Parathyroid adenoma (tissue), 2 donors: ENCODE measurements around the gene TUBGCP5.

Experiments
- H2AFZ ChIP-seq: fragments of 300-600 bp; sonication (generic); one replicate; pipeline ENCODE4 v1.7.0; 2017; ENCODE audit warnings: antibody characterized with exemption, mild to moderate bottlenecking
- H3K27ac ChIP-seq: fragments of 300-600 bp; sonication (generic); one replicate; pipeline ENCODE4 v1.7.0; 2017
- H3K27me3 ChIP-seq: fragments of 300-600 bp; sonication (generic); one replicate; pipeline ENCODE4 v1.7.0; 2017; ENCODE audit warnings: low read length; ENCODE audit not compliant: control insufficient read depth, insufficient read depth
- H3K36me3 ChIP-seq: fragments of 300-600 bp; sonication (generic); one replicate; pipeline ENCODE4 v1.7.0; 2017; ENCODE audit warnings: low read length; ENCODE audit not compliant: control insufficient read depth, insufficient read depth
- H3K4me1 ChIP-seq: fragments of 300-600 bp; sonication (generic); one replicate; pipeline ENCODE4 v1.7.0; 2017; ENCODE audit warnings: control low read depth
- H3K4me2 ChIP-seq: fragments of 300-600 bp; sonication (generic); one replicate; pipeline ENCODE4 v1.7.0; 2017; ENCODE audit warnings: low read length
- H3K4me3 ChIP-seq: fragments of 300-600 bp; sonication (generic); one replicate; pipeline ENCODE4 v1.7.0; 2017; ENCODE audit warnings: low read depth, low read length
- H3K79me2 ChIP-seq: fragments of 300-600 bp; sonication (generic); one replicate; pipeline ENCODE4 v1.7.0; 2017; ENCODE audit warnings: control low read depth
- H3K9ac ChIP-seq: fragments of 300-600 bp; sonication (generic); one replicate; pipeline ENCODE4 v1.7.0; 2017; ENCODE audit warnings: mild to moderate bottlenecking
- H3K9me3 ChIP-seq: fragments of 300-600 bp; sonication (generic); one replicate; pipeline ENCODE4 v1.7.0; 2017; ENCODE audit warnings: low read length; ENCODE audit not compliant: control insufficient read depth
- TF ChIP-seq, protein P1 (sequence below): fragments of 300-600 bp; sonication (generic); IDR thresholded peaks from one replicate; pipeline ENCODE4 v1.7.0; 2017; ENCODE audit warnings: antibody characterized with exemption, mild to moderate bottlenecking
- donor health status: primary hyperparathyroidism.

Gene TUBGCP5

DNA sequence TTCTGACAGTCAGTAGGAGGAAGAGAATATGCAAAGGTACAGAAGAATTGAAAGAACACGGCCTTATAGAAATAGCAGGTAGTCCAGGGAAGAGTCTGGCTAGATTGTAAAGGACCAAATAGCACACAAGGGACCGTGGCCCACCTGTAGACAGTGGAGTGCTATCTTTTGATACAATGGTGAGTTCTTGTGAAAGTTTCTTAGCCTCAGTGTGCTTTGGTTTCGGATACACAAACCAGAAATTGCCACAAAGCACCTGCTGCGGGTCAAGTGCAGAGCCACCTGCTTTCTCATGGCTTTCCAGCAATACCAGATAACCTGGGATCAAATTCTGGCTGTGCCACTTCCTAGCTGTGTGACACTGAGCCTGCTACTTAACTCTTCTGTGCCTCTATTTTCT lies 36.6 kb upstream of the TUBGCP5 start:
- Histone ChIP-seq H3K4me3 (no peak overlapping the region), H3K27me3 (no peaks in the 10 kb centered on the region), H3K4me2 (no peak overlapping the region), H3K36me3 (no peaks in the 10 kb centered on the region), H3K79me2 (no peaks in the 10 kb centered on the region), H3K4me1 (no peaks in the 10 kb centered on the region), H3K9ac (no peak overlapping the region), H3K9me3 (no peaks in the 10 kb centered on the region), H2AFZ (no peak overlapping the region), H3K27ac (no peak overlapping the region)
- TF ChIP-seq, protein P1, sequence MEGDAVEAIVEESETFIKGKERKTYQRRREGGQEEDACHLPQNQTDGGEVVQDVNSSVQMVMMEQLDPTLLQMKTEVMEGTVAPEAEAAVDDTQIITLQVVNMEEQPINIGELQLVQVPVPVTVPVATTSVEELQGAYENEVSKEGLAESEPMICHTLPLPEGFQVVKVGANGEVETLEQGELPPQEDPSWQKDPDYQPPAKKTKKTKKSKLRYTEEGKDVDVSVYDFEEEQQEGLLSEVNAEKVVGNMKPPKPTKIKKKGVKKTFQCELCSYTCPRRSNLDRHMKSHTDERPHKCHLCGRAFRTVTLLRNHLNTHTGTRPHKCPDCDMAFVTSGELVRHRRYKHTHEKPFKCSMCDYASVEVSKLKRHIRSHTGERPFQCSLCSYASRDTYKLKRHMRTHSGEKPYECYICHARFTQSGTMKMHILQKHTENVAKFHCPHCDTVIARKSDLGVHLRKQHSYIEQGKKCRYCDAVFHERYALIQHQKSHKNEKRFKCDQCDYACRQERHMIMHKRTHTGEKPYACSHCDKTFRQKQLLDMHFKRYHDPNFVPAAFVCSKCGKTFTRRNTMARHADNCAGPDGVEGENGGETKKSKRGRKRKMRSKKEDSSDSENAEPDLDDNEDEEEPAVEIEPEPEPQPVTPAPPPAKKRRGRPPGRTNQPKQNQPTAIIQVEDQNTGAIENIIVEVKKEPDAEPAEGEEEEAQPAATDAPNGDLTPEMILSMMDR: no peak

DNA sequence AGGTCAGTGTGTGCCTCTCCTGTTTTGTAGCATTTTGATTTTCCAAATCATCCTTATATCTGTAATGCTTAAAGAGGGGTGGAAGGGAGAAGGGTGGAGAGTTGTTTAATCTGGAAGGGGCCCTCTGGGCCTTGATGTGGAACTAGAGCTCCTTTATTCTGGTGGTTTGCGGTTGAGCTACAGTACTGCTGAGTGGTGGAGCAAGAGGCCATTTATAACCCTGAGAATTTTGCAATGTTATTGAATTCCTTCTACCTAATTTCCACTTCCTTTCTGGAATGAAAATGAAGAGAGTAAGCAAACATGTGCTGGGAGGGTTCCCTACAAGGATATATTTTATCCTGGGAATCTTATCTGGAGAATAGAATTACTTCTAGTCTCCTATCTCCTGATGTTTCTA lies 35.3 kb upstream of the TUBGCP5 start:
- no peak overlapping the region for H3K27ac ChIP-seq

DNA sequence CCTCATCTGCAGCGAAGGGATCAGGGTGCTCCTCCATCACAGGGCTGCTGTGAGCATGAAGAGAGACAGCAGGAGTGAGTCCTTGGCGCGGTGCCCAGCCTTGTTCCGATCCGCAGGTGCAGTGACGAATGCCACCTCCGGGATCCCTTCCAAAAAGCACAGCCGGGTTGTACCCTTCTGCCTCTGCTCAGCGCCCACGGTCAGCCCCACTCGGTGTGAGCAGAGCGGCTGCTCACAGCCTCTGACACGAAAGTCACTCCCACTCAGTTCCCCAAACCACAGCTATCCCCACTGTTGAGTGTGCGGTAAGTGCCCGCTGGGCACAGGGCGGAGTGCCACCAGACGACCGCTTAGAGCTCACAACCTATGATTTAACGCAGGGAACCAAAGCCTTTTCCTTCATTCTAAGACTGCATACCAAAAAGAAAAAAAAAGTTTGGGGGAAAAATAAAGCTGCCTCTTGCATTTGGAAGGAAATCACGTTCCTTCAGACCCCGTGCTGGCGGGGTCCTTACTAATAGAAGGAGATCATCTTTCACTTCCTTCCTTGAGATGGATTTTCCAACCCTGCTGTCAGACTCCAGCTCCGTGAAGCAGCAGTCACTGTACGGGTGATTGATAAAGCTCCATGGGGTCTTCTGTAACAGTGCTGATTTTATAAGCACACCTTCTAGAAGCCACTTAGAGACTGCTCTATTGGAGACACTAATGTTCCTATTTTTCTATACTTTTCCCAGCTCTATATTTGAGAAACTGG lies 34.7 kb upstream of the TUBGCP5 start:
- TF ChIP-seq, protein P1: no peak
- no peaks in the 10 kb centered on the region for H3K27me3 ChIP-seq

More for the DNA sequence above, 35.3 kb upstream of the TUBGCP5 start:
- Histone ChIP-seq H3K9me3 (no peaks in the 10 kb centered on the region), H2AFZ (no peak overlapping the region), H3K4me1 (no peaks in the 10 kb centered on the region), H3K36me3 (no peaks in the 10 kb centered on the region), H3K9ac (no peak overlapping the region), H3K4me3 (no peak overlapping the region), H3K4me2 (no peak overlapping the region), H3K27me3 (no peaks in the 10 kb centered on the region), H3K79me2 (no peaks in the 10 kb centered on the region)
- TF ChIP-seq, protein P1: no peak

DNA sequence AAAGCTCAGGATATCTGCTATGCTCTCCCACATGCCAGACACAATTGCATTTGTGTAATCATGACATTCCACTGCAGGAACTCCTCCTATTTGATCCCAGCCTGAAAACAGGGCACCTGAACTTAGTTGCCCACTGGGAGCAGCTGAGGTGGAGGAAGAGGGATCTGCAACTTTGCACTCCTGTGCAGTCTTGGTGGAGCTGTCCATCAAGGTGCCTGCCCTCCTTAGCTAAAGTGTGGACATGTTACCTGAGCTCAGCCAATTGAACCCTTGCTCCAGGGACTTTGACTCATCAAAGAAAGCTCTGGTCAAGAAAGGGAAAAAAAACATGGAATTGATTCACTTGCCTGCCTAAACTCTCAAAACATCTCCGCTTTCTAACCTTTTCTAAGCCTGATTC lies 33.3 kb upstream of the TUBGCP5 start:
- Histone ChIP-seq H3K79me2 (no peaks in the 10 kb centered on the region), H3K4me3 (no peak overlapping the region), H3K27ac (no peak overlapping the region), H3K9ac (no peak overlapping the region), H3K36me3 (no peaks in the 10 kb centered on the region), H2AFZ (no peak overlapping the region), H3K4me1 (no peaks in the 10 kb centered on the region), H3K9me3 (no peaks in the 10 kb centered on the region), H3K27me3 (no peaks in the 10 kb centered on the region), H3K4me2 (no peak overlapping the region)
- TF ChIP-seq, protein P1: no peak

More for the DNA sequence above, 34.7 kb upstream of the TUBGCP5 start:
- no peaks in the 10 kb centered on the region for H3K4me1 ChIP-seq
- no peak overlapping the region for H3K4me3 ChIP-seq
- no peaks in the 10 kb centered on the region for H3K36me3 ChIP-seq
- peak overlapping the region; percentile 17 for H3K4me2 ChIP-seq
- H3K9ac ChIP-seq: no peak overlapping the region
- no peak overlapping the region for H3K27ac ChIP-seq
- no peak overlapping the region for H2AFZ ChIP-seq
- no peaks in the 10 kb centered on the region for H3K9me3 ChIP-seq
- H3K79me2 ChIP-seq: no peaks in the 10 kb centered on the region
